Uterus (tissue), 2 donors: Measurements from ENCODE around the gene IL23R.

ENCODE experiments used
- CTCF ChIP-seq, 4 experiments: fragments of 200-600 bp in 2 of 4; fragments of 450-650 bp in 2 of 4; sonication (generic) in 2 of 4; IDR thresholded peaks; one replicate each; pipeline ENCODE4 v1.5.1; 2016 to 2019; ENCODE audit warnings: antibody characterized with exemption in 4 of 4, mild to moderate bottlenecking in 2 of 4, moderate library complexity in 1 of 4
- POLR2A ChIP-seq, 2 donors: fragments of 450-650 bp; IDR thresholded peaks; one replicate each; pipeline ENCODE4 v1.6.1; 2016; ENCODE audit warnings: antibody characterized with exemption in 2 of 2, mild to moderate bottlenecking in 1 of 2, moderate library complexity in 1 of 2

DNA sequence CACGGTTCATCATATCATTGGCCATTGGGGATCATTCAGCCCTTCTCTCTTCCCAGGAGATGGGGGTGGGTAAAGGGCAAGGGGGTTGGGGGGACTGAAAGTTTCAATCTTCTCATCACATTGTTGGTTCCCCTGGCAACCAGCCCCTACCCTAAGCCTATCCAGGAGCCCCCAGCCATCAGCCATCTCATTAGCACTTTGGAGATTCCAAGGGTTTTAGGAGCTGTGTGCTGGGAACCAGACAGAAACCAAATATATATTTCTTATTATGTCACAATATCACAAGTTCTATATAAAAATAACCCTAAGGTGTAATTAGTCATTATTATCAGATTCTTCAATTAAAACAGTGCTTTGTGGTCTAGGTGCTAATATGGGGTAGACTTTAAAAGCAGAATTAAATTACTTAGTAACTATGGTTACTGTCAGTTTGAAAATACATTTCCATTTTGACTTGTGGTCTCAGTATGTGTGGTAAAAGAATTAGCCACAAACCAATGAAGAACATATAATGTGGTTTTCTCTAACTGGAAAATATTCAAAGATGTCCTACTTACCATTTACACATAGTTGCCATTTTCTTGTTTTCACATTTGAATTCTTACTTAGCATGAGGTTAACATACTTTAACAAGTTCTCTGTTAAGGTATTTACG, 28.1 kb downstream of the IL23R start:
- TF ChIP-seq CTCF (IDR thresholded peaks at IDR 0.05): no peak
- no peak for TF ChIP-seq POLR2A (IDR thresholded peaks at IDR 0.05)
